ENCODE data around the gene JPH2.

JPH2 gene

GRCh38 chr20:44188752-44189151, 1.8 kb upstream of the JPH2 start:
- H3K27me3 ChIP-seq (ENCODE audit: low read depth, low read length), result peaks cover 29% of the 10 kb centered on the region

GRCh38 chr20:44187772-44188709, 1.1 kb upstream of the JPH2 start:
- Histone ChIP-seq H3K4me1 (ENCODE audit: low read length) (peaks cover 7% of the 10 kb centered on the region; the same call in 1 of the 2 replicates), H3K27ac (ENCODE audit: low read length) (no peak overlapping the region), H3K79me2 (ENCODE audit: low read length) (no peaks in the 10 kb centered on the region), H3K9ac (ENCODE audit: low read length) (no peak overlapping the region), H3K36me3 (replicated peaks; ENCODE audit: low read depth, low read length) (no peaks in the 10 kb centered on the region), H3K4me2 (ENCODE audit: low read length) (peak overlapping the region; percentile 11), H3K4me3 (ENCODE audit: low read length) (peak overlapping the region; percentile 22; the same call in 1 of the 2 replicates), H3K27me3 (ENCODE audit: low read depth, low read length) (peaks cover 29% of the 10 kb centered on the region), H3K9me3 (ENCODE audit: insufficient read depth, low read length) (no peaks in the 10 kb centered on the region), H4K20me1 (ENCODE audit: insufficient read depth, low read length) (no peaks in the 10 kb centered on the region), H2AFZ (ENCODE audit: low read depth, low read length) (no peak overlapping the region)
- TF ChIP-seq EZH2phosphoT487 (IDR thresholded peaks at IDR 0.05; ENCODE audit: low read depth), result no peak
- TF ChIP-seq CTCF (IDR thresholded peaks at IDR 0.05; ENCODE audit: low read depth, low read length), result no peak

More at GRCh38 chr20:44188752-44189151, 1.8 kb upstream of the JPH2 start:
- no peak overlapping the region for H3K27ac ChIP-seq (ENCODE audit: low read length)
- H3K9ac ChIP-seq (ENCODE audit: low read length), result no peak overlapping the region
- H3K79me2 ChIP-seq (ENCODE audit: low read length), result no peaks in the 10 kb centered on the region
- no peak overlapping the region for H3K4me2 ChIP-seq (ENCODE audit: low read length)
- H3K4me3 ChIP-seq (ENCODE audit: low read length), result no peak overlapping the region
- H2AFZ ChIP-seq (ENCODE audit: low read depth, low read length), result no peak overlapping the region
- TF ChIP-seq CTCF (IDR thresholded peaks at IDR 0.05; ENCODE audit: low read depth, low read length) (no peak), EZH2phosphoT487 (IDR thresholded peaks at IDR 0.05; ENCODE audit: low read depth) (no peak)
- H4K20me1 ChIP-seq (ENCODE audit: insufficient read depth, low read length), result no peaks in the 10 kb centered on the region
- no peaks in the 10 kb centered on the region for H3K36me3 ChIP-seq (replicated peaks; ENCODE audit: low read depth, low read length)
- peaks cover 7% of the 10 kb centered on the region; the same call in 1 of the 2 replicates for H3K4me1 ChIP-seq (ENCODE audit: low read length)
- H3K9me3 ChIP-seq (ENCODE audit: insufficient read depth, low read length), result no peaks in the 10 kb centered on the region

GRCh38 chr20:44186674-44187053, 324 bp downstream of the JPH2 start:
- Histone ChIP-seq H2AFZ (ENCODE audit: low read depth, low read length) (no peak overlapping the region), H3K9me3 (ENCODE audit: insufficient read depth, low read length) (no peaks in the 10 kb centered on the region), H3K36me3 (replicated peaks; ENCODE audit: low read depth, low read length) (no peaks in the 10 kb centered on the region), H3K79me2 (ENCODE audit: low read length) (no peaks in the 10 kb centered on the region), H3K27me3 (ENCODE audit: low read depth, low read length) (peaks cover 31% of the 10 kb centered on the region), H3K4me2 (ENCODE audit: low read length) (no peak overlapping the region), H3K9ac (ENCODE audit: low read length) (no peak overlapping the region), H3K4me3 (ENCODE audit: low read length) (no peak overlapping the region), H3K27ac (ENCODE audit: low read length) (no peak overlapping the region), H3K4me1 (ENCODE audit: low read length) (peaks cover 7% of the 10 kb centered on the region; the same call in 1 of the 2 replicates), H4K20me1 (ENCODE audit: insufficient read depth, low read length) (no peaks in the 10 kb centered on the region)
- TF ChIP-seq EZH2phosphoT487 (IDR thresholded peaks at IDR 0.05; ENCODE audit: low read depth) (no peak), CTCF (IDR thresholded peaks at IDR 0.05; ENCODE audit: low read depth, low read length) (no peak)

- H3K27ac ChIP-seq (ENCODE audit: low read length), result no peak overlapping the region
- no peaks in the 10 kb centered on the region for H3K36me3 ChIP-seq (replicated peaks; ENCODE audit: low read depth, low read length)
- peaks cover 7% of the 10 kb centered on the region; the same call in 1 of the 2 replicates for H3K4me1 ChIP-seq (ENCODE audit: low read length)
- H2AFZ ChIP-seq (ENCODE audit: low read depth, low read length), result no peak overlapping the region
- peaks cover 36% of the 10 kb centered on the region for H3K27me3 ChIP-seq (ENCODE audit: low read depth, low read length)
- no peaks in the 10 kb centered on the region for H3K79me2 ChIP-seq (ENCODE audit: low read length)
- H3K9me3 ChIP-seq (ENCODE audit: insufficient read depth, low read length), result no peaks in the 10 kb centered on the region
- no peak overlapping the region for H3K4me3 ChIP-seq (ENCODE audit: low read length)
- no peak overlapping the region for H3K4me2 ChIP-seq (ENCODE audit: low read length)
- TF ChIP-seq CTCF (IDR thresholded peaks at IDR 0.05; ENCODE audit: low read depth, low read length) (no peak), EZH2phosphoT487 (IDR thresholded peaks at IDR 0.05; ENCODE audit: low read depth) (no peak)
- no peaks in the 10 kb centered on the region for H4K20me1 ChIP-seq (ENCODE audit: insufficient read depth, low read length)
- no peak overlapping the region for H3K9ac ChIP-seq (ENCODE audit: low read length)
These were observed 787 bp downstream of the JPH2 start for GRCh38 chr20:44186201-44186600.

Data from OCI-LY3 (cell line).